GM21526 (cell line): ENCODE measurements around the gene PCK1.
"Not testable (repeated sequence)": the region's sequence is repeated elsewhere in the genome, so short reads cannot be mapped to it uniquely, and the experiment has no call there.

Experiments
- ATAC-seq: cut with Tn5 transposase; IDR thresholded peaks from one replicate; pipeline ENCODE4 v1.9.1; 2021; ENCODE audit warnings: moderate library complexity; ENCODE audit not compliant: unreplicated experiment, low FRiP score

Gene PCK1

GRCh38 chr20:57560554-57561355 is at the start of gene PCK1:
Gene PCK1 (plus strand): TSS chr20:57561110. CDS start chr20:57561412, 302 bp downstream.
- no peak for ATAC-seq

GRCh38 chr20:57511709-57512108 is 49.2 kb upstream of the PCK1 start:
- ATAC-seq: not testable (repeated sequence)

GRCh38 chr20:57512432-57512831 is 48.5 kb upstream of the PCK1 start:
- no peak for ATAC-seq

GRCh38 chr20:57513199-57513598 is 47.7 kb upstream of the PCK1 start:
- ATAC-seq: no peak

- no peak for ATAC-seq
Measured at GRCh38 chr20:57514273-57514751, 46.6 kb upstream of the PCK1 start.

GRCh38 chr20:57517904-57518303 is 43.0 kb upstream of the PCK1 start:
- ATAC-seq: no peak

- no peak for ATAC-seq
Measured at GRCh38 chr20:57522380-57523140, 38.4 kb upstream of the PCK1 start.

- no peak for ATAC-seq
Measured at GRCh38 chr20:57523782-57524181, 37.1 kb upstream of the PCK1 start.

- ATAC-seq: no peak
Measured at GRCh38 chr20:57524511-57525176, 36.3 kb upstream of the PCK1 start, which contains the start of gene CTCFL. Gene CTCFL (minus strand): TSS chr20:57525140. CDS start chr20:57524205, 935 bp downstream.

GRCh38 chr20:57525328-57526086 is 35.4 kb upstream of the PCK1 start:
- no peak for ATAC-seq

GRCh38 chr20:57526087-57526884 is 34.6 kb upstream of the PCK1 start:
- ATAC-seq: no peak

- no peak for ATAC-seq
Measured at GRCh38 chr20:57526885-57527460, 33.9 kb upstream of the PCK1 start.

- ATAC-seq: no peak
Measured at GRCh38 chr20:57527728-57528127, 33.2 kb upstream of the PCK1 start.

- no peak for ATAC-seq
Measured at GRCh38 chr20:57528148-57528547, 32.8 kb upstream of the PCK1 start.

GRCh38 chr20:57529160-57529585 is 31.7 kb upstream of the PCK1 start:
- no peak for ATAC-seq

GRCh38 chr20:57529810-57530209 is 31.1 kb upstream of the PCK1 start:
- no peak for ATAC-seq

GRCh38 chr20:57530327-57530981 is 30.5 kb upstream of the PCK1 start:
- ATAC-seq: no peak

- ATAC-seq: no peak
Measured at GRCh38 chr20:57532104-57532503, 28.8 kb upstream of the PCK1 start.

GRCh38 chr20:57535297-57535696 is 25.6 kb upstream of the PCK1 start:
- ATAC-seq: no peak
